Nephron (organoid): ENCODE data around the gene PPP1R15B.

ENCODE experiments used
- H3K27ac Mint-ChIP-seq, 3 experiments: 2 replicates each; pipeline ENCODE4 v1.8.0; 2020; ENCODE audit warnings: mixed read lengths in 3 of 3, mild to moderate bottlenecking in 2 of 3, moderate library complexity in 1 of 3
- H3K27me3 Mint-ChIP-seq: 2 replicates; pipeline ENCODE4 v1.8.0; 2021; ENCODE audit warnings: low read depth, mild to moderate bottlenecking, moderate library complexity, mixed read lengths
- H3K36me3 Mint-ChIP-seq: 2 replicates; pipeline ENCODE4 v1.8.0; 2020; ENCODE audit warnings: low read depth, mixed read lengths
- H3K4me1 Mint-ChIP-seq: 2 replicates; pipeline ENCODE4 v1.8.0; 2020; ENCODE audit warnings: mixed read lengths
- H3K4me3 Mint-ChIP-seq, 3 experiments: 2 replicates each; pipeline ENCODE4 v1.8.0; 2020; ENCODE audit warnings: mild to moderate bottlenecking in 3 of 3, mixed read lengths in 3 of 3, moderate library complexity in 2 of 3
- H3K9me3 Mint-ChIP-seq: 2 replicates; pipeline ENCODE4 v1.8.0; 2020; ENCODE audit warnings: mixed read lengths
- TF ChIP-seq, protein P1 (sequence below), 3 experiments: fragments of 200-600 bp; sonication (generic); IDR thresholded peaks; one replicate each; pipeline ENCODE4 v1.5.0; 2021; ENCODE audit warnings: antibody characterized with exemption in 3 of 3; ENCODE audit not compliant: unreplicated experiment in 3 of 3

PPP1R15B gene

DNA sequence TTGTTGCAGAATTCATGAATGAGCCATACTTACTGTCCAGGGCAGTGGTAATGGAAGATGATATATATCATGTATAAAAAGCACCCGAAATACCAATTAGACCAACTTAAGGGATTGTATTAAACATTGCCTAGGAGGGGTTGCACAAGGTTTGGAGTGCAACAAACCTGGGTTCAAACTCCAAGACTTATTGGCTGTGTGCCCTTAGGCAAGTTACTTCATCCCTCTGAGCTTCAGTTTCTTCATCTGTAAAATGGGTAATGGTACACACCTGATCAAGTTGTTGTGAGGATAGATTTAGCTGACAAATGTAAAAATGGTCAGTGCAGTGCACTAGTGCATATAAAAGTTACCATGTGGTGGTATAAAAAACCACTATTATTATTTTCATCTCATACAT lies 9.8 kb upstream of the PPP1R15B start:
- Mint-ChIP-seq H3K27ac (no peak overlapping the region), H3K36me3 (peaks cover 28% of the 10 kb centered on the region), H3K4me1 (peaks cover 32% of the 10 kb centered on the region), H3K27me3 (peaks cover 4% of the 10 kb centered on the region), H3K4me3 (no peak overlapping the region), H3K9me3 (no peaks in the 10 kb centered on the region)
- TF ChIP-seq, protein P1, sequence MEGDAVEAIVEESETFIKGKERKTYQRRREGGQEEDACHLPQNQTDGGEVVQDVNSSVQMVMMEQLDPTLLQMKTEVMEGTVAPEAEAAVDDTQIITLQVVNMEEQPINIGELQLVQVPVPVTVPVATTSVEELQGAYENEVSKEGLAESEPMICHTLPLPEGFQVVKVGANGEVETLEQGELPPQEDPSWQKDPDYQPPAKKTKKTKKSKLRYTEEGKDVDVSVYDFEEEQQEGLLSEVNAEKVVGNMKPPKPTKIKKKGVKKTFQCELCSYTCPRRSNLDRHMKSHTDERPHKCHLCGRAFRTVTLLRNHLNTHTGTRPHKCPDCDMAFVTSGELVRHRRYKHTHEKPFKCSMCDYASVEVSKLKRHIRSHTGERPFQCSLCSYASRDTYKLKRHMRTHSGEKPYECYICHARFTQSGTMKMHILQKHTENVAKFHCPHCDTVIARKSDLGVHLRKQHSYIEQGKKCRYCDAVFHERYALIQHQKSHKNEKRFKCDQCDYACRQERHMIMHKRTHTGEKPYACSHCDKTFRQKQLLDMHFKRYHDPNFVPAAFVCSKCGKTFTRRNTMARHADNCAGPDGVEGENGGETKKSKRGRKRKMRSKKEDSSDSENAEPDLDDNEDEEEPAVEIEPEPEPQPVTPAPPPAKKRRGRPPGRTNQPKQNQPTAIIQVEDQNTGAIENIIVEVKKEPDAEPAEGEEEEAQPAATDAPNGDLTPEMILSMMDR (IDR thresholded peaks at IDR 0.05; ENCODE audit: unreplicated experiment in 3 of 3): no peak

DNA sequence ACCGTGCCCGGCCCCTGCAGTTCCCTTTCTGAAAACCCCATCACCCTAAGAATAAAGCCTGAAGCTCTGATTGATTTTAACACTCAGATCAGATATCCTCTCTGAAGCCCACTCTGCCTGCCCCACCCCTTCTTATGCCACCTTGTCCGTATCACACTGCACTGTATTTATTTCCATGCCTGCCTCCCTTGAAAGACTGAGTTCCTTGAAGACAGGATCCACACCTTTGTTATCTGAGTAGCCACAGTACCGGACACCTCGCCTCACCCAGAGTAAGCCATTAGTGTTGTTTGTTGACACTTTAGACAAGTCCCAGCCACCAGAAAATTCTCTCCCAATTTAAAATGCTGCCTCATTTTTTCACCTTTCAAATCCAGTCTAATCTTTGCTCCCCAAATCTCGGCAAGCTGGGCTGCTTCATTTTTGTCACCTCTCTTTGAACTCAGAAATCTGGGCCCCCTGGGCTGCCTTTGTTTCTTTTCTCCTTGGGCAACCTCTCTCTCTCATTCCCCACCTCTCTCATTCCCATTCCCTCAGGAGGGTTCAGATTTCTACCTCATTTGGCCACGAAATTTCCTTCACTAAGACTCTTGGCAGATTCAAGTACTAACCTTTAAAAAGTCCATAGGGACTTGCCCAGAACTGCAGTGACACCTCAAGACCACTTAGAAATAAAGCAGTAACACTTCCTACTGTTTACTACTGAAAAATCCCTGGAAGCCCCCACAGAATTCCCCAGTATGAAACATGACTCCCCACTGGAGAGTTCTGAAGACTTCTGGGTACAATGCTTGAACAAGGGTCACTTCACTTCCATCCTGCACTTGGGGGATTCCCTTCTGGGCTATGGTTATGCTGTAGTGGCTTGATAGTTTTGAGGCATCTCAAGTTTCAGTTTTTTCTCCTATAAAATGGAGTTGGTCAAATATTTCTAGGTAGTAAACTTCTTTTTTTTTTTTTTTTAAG lies 8.7 kb upstream of the PPP1R15B start:
- TF ChIP-seq, protein P1 (IDR thresholded peaks at IDR 0.05; ENCODE audit: unreplicated experiment in 3 of 3): no peak
- H3K4me3 Mint-ChIP-seq: peak overlapping the region in 2 of 3 experiments; percentile 4 to 45
- no peaks in the 10 kb centered on the region for H3K9me3 Mint-ChIP-seq
- H3K36me3 Mint-ChIP-seq: peaks cover 18% of the 10 kb centered on the region
- H3K27ac Mint-ChIP-seq: peak overlapping the region; percentile 88 to 92 (median 89)
- peaks cover 32% of the 10 kb centered on the region for H3K4me1 Mint-ChIP-seq
- H3K27me3 Mint-ChIP-seq: peaks cover 4% of the 10 kb centered on the region

- H3K27me3 Mint-ChIP-seq: peaks cover 4% of the 10 kb centered on the region
- H3K9me3 Mint-ChIP-seq: no peaks in the 10 kb centered on the region
- H3K36me3 Mint-ChIP-seq: peaks cover 11% of the 10 kb centered on the region
- peak overlapping the region; percentile 24 to 92 (median 76) for H3K27ac Mint-ChIP-seq
- TF ChIP-seq, protein P1 (IDR thresholded peaks at IDR 0.05; ENCODE audit: unreplicated experiment in 3 of 3): no peak
- peaks cover 32% of the 10 kb centered on the region for H3K4me1 Mint-ChIP-seq
- no peak overlapping the region for H3K4me3 Mint-ChIP-seq
These were observed 7.4 kb upstream of the PPP1R15B start for GRCh38 chr1:204419064-204419403.

GRCh38 chr1:204418174-204419063 lies 6.8 kb upstream of the PPP1R15B start:
- Mint-ChIP-seq H3K9me3 (no peaks in the 10 kb centered on the region), H3K4me1 (peaks cover 32% of the 10 kb centered on the region), H3K27me3 (peaks cover 4% of the 10 kb centered on the region), H3K4me3 (no peak overlapping the region), H3K36me3 (peaks cover 11% of the 10 kb centered on the region), H3K27ac (peak overlapping the region; percentile 90 to 93 (median 92))
- TF ChIP-seq, protein P1 (IDR thresholded peaks at IDR 0.05; ENCODE audit: unreplicated experiment in 3 of 3): no peak

- H3K4me3 Mint-ChIP-seq: peak overlapping the region; percentile 4 to 14 (median 12)
These were observed 5.7 kb upstream of the PPP1R15B start for GRCh38 chr1:204417074-204417997.

More at GRCh38 chr1:204417074-204417997, 5.7 kb upstream of the PPP1R15B start:
- H3K9me3 Mint-ChIP-seq: no peaks in the 10 kb centered on the region
- peak overlapping the region; percentile 90 to 93 (median 92) for H3K27ac Mint-ChIP-seq
- H3K4me1 Mint-ChIP-seq: peaks cover 36% of the 10 kb centered on the region
- TF ChIP-seq, protein P1 (IDR thresholded peaks at IDR 0.05; ENCODE audit: unreplicated experiment in 3 of 3): no peak
- H3K36me3 Mint-ChIP-seq: peaks cover 8% of the 10 kb centered on the region
- peaks cover 7% of the 10 kb centered on the region for H3K27me3 Mint-ChIP-seq
